Measurements from ENCODE around the gene TRAFD1. TPM values are rescaled to one million over a fixed set of nuclear protein-coding genes. Genes with fewer than 3 reads are reported as not detected.
A peak's percentile ranks its signal among the peaks of the same experiment; 100 is the strongest.

Gene TRAFD1
- polyA plus RNA-seq, 1 donor = 32.8 TPM

DNA sequence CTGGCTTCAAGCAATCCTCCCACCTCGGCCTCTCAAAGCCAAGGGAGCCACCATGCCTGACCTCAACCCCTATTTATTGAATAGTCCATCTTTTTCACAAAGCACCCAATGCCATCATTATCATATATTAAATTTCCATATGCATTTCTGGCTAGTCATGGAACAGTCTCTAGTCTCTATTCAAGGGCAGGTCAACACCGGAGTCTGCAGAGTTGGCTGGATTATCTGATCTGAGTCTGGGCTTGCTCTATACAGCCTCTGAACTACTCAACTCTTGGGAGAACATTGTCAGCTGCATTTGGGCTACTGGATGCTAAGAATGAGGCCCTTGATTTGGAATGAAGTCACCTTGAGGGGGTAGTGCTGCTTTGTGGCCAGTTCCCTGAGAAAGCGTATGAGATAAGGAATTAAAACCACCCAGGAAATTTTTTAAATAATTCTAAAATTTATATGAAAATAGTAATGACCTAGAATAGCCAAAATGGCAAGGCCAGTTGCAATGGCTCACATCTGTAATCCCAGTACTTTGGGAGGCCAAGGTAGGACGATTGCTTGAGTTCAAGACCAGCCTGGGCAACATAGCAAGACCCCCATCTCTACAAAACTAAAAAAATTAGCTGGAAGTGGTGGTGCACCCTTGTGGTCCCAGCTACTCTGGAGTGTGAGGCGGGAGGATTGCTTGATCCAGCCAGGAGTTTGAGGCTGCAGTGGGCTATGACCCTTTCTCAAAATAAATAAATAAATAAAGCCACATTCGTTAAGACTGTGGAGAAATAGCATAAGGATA lies 9.9 kb upstream of the TRAFD1 start:
- peaks cover 4% of the 10 kb centered on the region for H3K4me1 ChIP-seq (ENCODE audit: control insufficient read depth, insufficient read depth, low read length)
- H3K36me3 ChIP-seq (ENCODE audit: control insufficient read depth, insufficient read depth, low read length) = no peaks in the 10 kb centered on the region
- H3K27ac ChIP-seq (ENCODE audit: low read length) = no peak overlapping the region
- no peaks in the 10 kb centered on the region for H3K27me3 ChIP-seq (ENCODE audit: control insufficient read depth, insufficient read depth, low read length)
- no peak for DNase-seq
- WGBS (ENCODE audit: insufficient coverage, low lambda C conversion rate) = no CpG with 5 or more reads among the region's 6 CpGs
- H3K4me3 ChIP-seq (ENCODE audit: low read length) = no peak overlapping the region
- H3K9me3 ChIP-seq (ENCODE audit: control insufficient read depth, low read depth, low read length) = no peaks in the 10 kb centered on the region

DNA sequence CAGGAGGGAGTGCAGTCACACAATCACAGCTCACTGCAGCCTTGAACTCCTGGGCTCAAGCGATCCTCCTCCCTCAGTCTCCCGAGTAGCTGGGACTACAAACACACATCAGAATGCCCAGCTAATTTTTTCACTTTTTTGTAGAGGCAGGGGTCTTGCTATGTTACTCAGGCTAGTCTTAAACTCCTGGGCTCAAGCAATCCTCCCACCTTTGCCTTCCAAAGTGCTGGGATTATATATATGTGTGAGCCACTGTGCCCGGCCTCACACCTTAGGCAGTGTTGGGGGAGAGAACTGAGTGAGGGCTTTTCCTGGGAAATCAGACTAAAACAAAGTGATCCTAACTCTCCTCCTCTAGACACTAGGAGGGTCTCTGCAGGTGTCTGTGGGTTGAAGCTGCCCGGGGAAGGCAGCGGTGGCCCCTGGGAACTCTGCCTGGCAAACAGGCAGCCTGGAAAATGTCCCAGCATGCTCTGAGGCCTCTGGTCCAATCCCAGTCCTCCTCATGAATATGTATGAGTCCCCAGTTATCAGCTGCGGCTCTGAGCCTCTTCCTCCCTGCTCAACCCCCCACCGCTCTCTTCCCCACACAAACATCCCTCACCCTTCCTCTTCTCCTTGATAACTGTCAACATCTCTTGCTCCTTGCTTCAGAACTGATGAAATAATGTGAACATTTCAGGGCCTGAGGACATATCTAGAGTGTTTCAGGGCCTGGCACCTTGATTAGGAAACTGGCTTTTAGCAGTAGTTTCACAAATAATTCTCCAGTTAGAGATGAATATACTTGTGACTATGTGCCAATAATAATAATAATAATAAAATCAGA lies 8.9 kb upstream of the TRAFD1 start:
- no peak overlapping the region for H3K4me3 ChIP-seq (ENCODE audit: low read length)
- peaks cover 4% of the 10 kb centered on the region for H3K4me1 ChIP-seq (ENCODE audit: control insufficient read depth, insufficient read depth, low read length)
- H3K27me3 ChIP-seq (ENCODE audit: control insufficient read depth, insufficient read depth, low read length) = no peaks in the 10 kb centered on the region
- 0% methylated on average over 1 of the region's 7 CpGs for WGBS (ENCODE audit: insufficient coverage, low lambda C conversion rate)
- no peaks in the 10 kb centered on the region for H3K9me3 ChIP-seq (ENCODE audit: control insufficient read depth, low read depth, low read length)
- H3K27ac ChIP-seq (ENCODE audit: low read length) = peak overlapping the region; percentile 87
- peak; percentile 70 to 83 for DNase-seq
- no peaks in the 10 kb centered on the region for H3K36me3 ChIP-seq (ENCODE audit: control insufficient read depth, insufficient read depth, low read length)

DNA sequence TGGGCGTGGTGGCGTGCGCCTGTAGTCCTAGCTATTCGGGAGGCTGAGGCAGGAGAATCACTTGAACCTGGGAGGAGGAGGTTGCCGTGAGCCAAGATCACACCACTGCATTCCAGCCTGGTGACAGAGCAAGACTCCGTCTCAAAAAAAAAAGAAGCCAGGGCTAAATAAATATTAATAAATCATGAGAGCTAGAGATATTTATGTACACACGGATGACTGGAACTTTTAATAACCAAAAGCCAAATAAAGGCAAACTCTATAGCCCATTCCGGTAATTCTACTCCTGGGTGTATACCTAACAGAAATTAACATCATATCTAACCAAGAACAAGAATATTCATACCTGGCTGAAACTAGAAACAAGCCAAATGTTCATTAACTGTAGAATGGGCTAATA lies 7.7 kb upstream of the TRAFD1 start:
- Histone ChIP-seq H3K27ac (ENCODE audit: low read length) (no peak overlapping the region), H3K36me3 (ENCODE audit: control insufficient read depth, insufficient read depth, low read length) (no peaks in the 10 kb centered on the region), H3K9me3 (ENCODE audit: control insufficient read depth, low read depth, low read length) (no peaks in the 10 kb centered on the region), H3K4me3 (ENCODE audit: low read length) (no peak overlapping the region), H3K4me1 (ENCODE audit: control insufficient read depth, insufficient read depth, low read length) (peaks cover 4% of the 10 kb centered on the region), H3K27me3 (ENCODE audit: control insufficient read depth, insufficient read depth, low read length) (no peaks in the 10 kb centered on the region)
- 80% methylated on average over 1 of the region's 8 CpGs for WGBS (ENCODE audit: insufficient coverage, low lambda C conversion rate)
- DNase-seq = no peak

DNA sequence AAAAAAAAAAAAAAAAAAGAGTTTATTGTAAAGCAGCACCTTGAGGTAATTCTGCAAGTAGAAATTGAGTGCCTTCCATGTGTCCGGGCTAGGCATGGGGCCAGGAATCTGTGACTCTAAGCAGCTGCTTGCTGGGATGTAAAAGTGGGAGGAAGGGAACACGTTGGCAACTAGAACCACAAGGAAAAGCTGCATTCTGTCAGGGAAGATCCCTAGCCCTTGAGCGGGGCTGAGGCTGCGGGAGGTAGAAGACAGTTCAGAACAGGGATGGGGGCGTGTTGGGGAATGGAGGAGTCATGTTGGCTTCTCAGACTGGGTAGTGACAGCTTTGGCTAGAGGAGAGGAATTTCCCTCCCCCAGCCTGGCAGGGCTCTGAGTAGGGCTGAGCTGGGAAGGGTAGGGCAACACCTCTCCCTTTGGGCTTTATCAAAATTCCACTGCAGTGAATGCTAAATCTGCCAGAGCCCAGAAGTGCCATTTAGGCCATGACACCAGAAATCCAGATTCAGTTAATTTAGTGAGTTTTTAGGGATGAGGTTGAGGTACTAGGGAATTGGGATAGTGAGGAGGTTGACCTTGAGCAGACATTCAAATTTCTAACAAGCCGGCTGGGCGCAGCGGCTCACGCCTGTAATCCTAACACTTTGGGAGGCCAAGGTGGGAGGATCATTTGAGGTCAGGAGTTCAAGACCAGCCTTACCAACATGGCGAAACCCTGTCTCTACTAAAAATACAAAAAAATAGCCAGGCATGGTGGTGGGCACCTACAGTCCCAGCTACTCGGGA lies 3.4 kb upstream of the TRAFD1 start:
- WGBS (ENCODE audit: insufficient coverage, low lambda C conversion rate) = no CpG with 5 or more reads among the region's 11 CpGs
- no peak overlapping the region for H3K27ac ChIP-seq (ENCODE audit: low read length)

DNA sequence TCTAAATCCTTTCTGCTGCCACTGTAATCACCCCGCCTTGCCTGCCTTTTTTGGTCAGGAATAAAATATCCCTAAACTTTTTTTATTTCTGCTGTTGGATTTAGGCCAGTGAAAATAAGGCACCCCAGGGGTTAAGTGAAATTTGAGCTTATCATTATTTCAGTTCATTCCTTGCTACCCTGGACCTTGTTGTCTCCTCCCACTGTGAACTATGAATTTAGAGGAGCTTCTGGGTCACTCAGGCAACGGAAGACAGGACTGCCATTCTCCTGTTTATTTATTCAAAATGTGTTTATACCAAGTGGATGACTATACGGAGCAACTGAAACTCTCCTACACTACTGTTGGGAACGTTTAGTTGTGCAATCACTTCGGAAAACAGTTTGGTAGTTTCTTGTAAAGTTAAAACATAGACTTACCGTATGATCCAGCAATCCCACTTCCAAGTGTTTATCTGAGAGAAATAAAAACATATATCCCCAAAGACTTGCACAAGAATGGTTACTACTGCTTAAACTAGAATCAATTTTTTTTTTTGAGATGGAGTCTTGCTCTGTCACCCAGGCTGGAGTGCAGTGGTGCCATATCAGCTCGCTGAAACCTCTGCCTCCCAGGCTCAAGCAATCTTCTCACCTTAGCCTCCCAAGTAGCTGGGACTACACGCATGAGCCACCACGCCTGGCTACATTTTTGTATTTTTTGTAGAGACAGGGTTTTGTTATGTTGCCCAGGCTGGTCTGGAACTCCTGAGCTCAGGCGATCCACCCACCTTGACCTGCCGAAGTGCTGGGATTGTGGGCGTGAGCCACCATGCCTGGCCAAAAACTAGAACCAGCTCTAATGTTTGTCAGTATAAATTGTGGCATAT lies 2.3 kb upstream of the TRAFD1 start:
- peak in 1 of 2 donors; percentile 36 for DNase-seq
- no peaks in the 10 kb centered on the region for H3K9me3 ChIP-seq (ENCODE audit: control insufficient read depth, low read depth, low read length)
- H3K36me3 ChIP-seq (ENCODE audit: control insufficient read depth, insufficient read depth, low read length) = no peaks in the 10 kb centered on the region
- H3K4me3 ChIP-seq (ENCODE audit: low read length) = no peak overlapping the region
- WGBS (ENCODE audit: insufficient coverage, low lambda C conversion rate) = no CpG with 5 or more reads among the region's 12 CpGs
- H3K4me1 ChIP-seq (ENCODE audit: control insufficient read depth, insufficient read depth, low read length) = peaks cover 3% of the 10 kb centered on the region
- no peaks in the 10 kb centered on the region for H3K27me3 ChIP-seq (ENCODE audit: control insufficient read depth, insufficient read depth, low read length)
- H3K27ac ChIP-seq (ENCODE audit: low read length) = no peak overlapping the region

More for the DNA sequence above, 3.4 kb upstream of the TRAFD1 start:
- Histone ChIP-seq H3K4me1 (ENCODE audit: control insufficient read depth, insufficient read depth, low read length) (peaks cover 3% of the 10 kb centered on the region), H3K36me3 (ENCODE audit: control insufficient read depth, insufficient read depth, low read length) (no peaks in the 10 kb centered on the region), H3K4me3 (ENCODE audit: low read length) (no peak overlapping the region), H3K27me3 (ENCODE audit: control insufficient read depth, insufficient read depth, low read length) (no peaks in the 10 kb centered on the region), H3K9me3 (ENCODE audit: control insufficient read depth, low read depth, low read length) (no peaks in the 10 kb centered on the region)
- peak in 1 of 2 donors; percentile 20 for DNase-seq

DNA sequence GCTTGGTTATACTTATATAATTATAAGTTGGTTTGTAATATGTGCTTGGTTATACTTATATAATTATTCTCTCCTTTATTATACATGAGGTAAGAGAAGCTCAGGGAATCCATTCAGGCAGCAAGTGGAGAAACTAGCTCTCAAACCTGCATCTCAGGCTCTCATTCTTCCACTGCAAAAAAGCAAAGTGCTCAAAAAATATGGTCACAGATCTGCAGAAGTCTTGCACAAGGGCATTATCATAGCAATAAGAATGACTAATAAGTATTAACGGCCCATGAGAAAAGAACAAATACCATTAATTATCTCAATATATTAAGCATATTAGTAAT lies 476 bp upstream of the TRAFD1 start:
- no peak overlapping the region for H3K4me3 ChIP-seq (ENCODE audit: low read length)
- no peak for DNase-seq
- H3K27me3 ChIP-seq (ENCODE audit: control insufficient read depth, insufficient read depth, low read length) = no peaks in the 10 kb centered on the region
- WGBS (ENCODE audit: insufficient coverage, low lambda C conversion rate) = no CpG with 5 or more reads among the region's 1 CpG
- no peak overlapping the region for H3K27ac ChIP-seq (ENCODE audit: low read length)
- H3K4me1 ChIP-seq (ENCODE audit: control insufficient read depth, insufficient read depth, low read length) = peaks cover 6% of the 10 kb centered on the region
- H3K36me3 ChIP-seq (ENCODE audit: control insufficient read depth, insufficient read depth, low read length) = no peaks in the 10 kb centered on the region
- no peaks in the 10 kb centered on the region for H3K9me3 ChIP-seq (ENCODE audit: control insufficient read depth, low read depth, low read length)

DNA sequence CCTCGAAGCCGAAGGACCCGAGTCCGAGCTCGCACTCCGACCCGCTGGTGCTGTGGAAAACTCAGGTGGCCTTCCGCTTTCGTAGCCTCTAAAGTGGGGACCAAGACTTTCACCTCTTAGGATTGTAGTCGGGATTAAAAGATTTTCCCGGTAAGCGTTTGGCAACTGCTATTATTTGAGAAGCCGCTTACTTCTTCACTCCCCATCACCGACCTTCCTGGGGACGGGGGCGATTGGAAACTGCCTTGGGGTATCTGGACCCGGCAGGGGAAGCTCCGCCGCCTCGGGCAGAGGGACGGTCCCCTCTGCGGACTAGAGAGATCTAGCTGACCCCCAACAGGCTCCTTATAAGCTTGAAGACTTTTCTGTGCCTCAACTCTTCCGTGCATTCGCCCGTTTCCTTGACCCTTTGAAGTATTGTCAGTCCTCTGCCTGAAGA lies 659 bp downstream of the TRAFD1 start:
- H3K36me3 ChIP-seq (ENCODE audit: control insufficient read depth, insufficient read depth, low read length) = no peaks in the 10 kb centered on the region
- H3K4me3 ChIP-seq (ENCODE audit: low read length) = peak overlapping the region; percentile 79
- H3K4me1 ChIP-seq (ENCODE audit: control insufficient read depth, insufficient read depth, low read length) = peaks cover 12% of the 10 kb centered on the region
- no peak for DNase-seq
- no peaks in the 10 kb centered on the region for H3K9me3 ChIP-seq (ENCODE audit: control insufficient read depth, low read depth, low read length)
- WGBS (ENCODE audit: insufficient coverage, low lambda C conversion rate) = no CpG with 5 or more reads among the region's 25 CpGs
- peak overlapping the region; percentile 75 for H3K27ac ChIP-seq (ENCODE audit: low read length)
- H3K27me3 ChIP-seq (ENCODE audit: control insufficient read depth, insufficient read depth, low read length) = no peaks in the 10 kb centered on the region

DNA sequence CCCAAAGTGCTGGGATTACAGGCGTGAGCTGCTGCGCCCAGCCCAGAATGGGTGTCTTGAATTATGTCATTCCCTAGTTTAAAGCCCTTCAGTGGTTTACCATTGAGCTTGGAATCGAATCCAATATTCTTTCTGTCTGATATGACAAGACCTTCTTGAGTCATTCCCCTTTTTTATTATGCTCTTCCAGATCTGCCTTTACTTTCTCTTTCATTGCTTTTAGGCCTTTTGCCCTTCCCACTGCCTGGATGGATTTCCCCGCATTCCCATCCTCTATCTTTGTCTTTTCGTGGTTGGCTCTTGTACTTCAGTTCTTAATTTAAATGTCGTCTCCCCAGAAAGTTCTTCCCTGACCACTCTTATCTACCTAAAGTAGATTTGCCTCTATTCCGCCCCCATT lies 1.6 kb downstream of the TRAFD1 start:
- WGBS (ENCODE audit: insufficient coverage, low lambda C conversion rate) = 81% methylated on average over 4 of the region's 7 CpGs
- Histone ChIP-seq H3K27ac (ENCODE audit: low read length) (no peak overlapping the region), H3K27me3 (ENCODE audit: control insufficient read depth, insufficient read depth, low read length) (no peaks in the 10 kb centered on the region), H3K4me1 (ENCODE audit: control insufficient read depth, insufficient read depth, low read length) (peaks cover 12% of the 10 kb centered on the region), H3K4me3 (ENCODE audit: low read length) (no peak overlapping the region), H3K36me3 (ENCODE audit: control insufficient read depth, insufficient read depth, low read length) (no peaks in the 10 kb centered on the region), H3K9me3 (ENCODE audit: control insufficient read depth, low read depth, low read length) (no peaks in the 10 kb centered on the region)
- no peak for DNase-seq

DNA sequence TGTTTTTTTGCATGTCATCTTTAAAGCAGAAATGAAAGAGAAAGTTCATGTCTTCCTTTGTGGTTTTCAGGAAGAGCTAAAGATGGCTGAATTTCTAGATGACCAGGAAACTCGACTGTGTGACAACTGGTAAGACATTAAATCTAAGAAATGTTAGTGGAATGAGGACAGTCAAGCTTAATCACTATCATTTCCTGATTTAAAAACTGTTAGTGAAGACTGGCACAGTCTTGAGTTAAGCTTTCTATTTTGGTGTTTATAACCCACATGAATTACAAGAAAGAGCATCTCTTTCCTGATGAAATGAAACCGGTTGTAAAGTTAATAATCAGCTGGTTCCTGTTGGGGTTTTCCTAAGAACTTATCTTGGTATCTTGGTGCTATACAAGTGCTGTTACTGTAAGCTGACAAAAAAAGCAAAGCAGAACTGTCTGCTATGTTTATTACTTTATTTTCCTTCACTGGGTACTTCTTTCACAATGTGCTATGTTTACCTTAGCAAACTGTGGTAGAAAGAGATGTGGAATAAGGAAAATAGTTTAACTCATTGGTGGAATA lies 5.2 kb downstream of the TRAFD1 start:
- Histone ChIP-seq H3K4me3 (ENCODE audit: low read length) (no peak overlapping the region), H3K9me3 (ENCODE audit: control insufficient read depth, low read depth, low read length) (no peaks in the 10 kb centered on the region), H3K27me3 (ENCODE audit: control insufficient read depth, insufficient read depth, low read length) (no peaks in the 10 kb centered on the region), H3K4me1 (ENCODE audit: control insufficient read depth, insufficient read depth, low read length) (peaks cover 12% of the 10 kb centered on the region), H3K27ac (ENCODE audit: low read length) (peak overlapping the region; percentile 89), H3K36me3 (ENCODE audit: control insufficient read depth, insufficient read depth, low read length) (peaks cover 13% of the 10 kb centered on the region)
- DNase-seq = peak in 1 of 2 donors; percentile 70
- 43% methylated on average over 1 of the region's 2 CpGs for WGBS (ENCODE audit: insufficient coverage, low lambda C conversion rate)
